ENCODE results near the gene RAMP3. TPM values are rescaled to one million over a fixed set of nuclear protein-coding genes. Genes with fewer than 3 reads are reported as not detected.
A peak's percentile ranks its signal among the peaks of the same experiment; 100 is the strongest.

RAMP3 gene
- total RNA-seq, 1 donor from 2014 or later = 114 TPM

GRCh38 chr7:45223728-45224630 lies 66.4 kb downstream of the RAMP3 start:
- no peak for DNase-seq

DNA sequence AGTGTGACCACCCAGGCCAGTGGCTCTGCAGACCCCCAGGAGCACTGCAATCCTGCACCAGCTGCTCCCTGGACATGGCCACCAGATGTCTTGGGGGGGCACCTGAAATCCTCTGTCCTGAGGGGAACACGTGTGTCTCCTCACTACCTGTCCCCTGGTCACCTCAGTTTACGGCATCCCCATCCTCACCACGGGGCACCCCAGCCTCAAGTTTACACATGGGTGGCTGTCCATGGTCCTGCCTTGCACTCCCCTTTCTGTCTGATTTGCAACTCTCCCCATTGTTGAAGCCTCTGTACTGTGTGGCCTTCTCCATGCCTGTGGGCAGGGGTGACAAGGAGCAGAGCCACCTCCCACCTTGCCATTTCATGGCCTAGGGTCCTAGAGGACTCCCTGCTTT lies 67.2 kb downstream of the RAMP3 start:
- DNase-seq = peak; percentile 9

- no peak for DNase-seq
Observed at GRCh38 chr7:45225311-45225947, 67.8 kb downstream of the RAMP3 start.

- no peak for DNase-seq
Observed at GRCh38 chr7:45225948-45226335, 68.4 kb downstream of the RAMP3 start.

DNA sequence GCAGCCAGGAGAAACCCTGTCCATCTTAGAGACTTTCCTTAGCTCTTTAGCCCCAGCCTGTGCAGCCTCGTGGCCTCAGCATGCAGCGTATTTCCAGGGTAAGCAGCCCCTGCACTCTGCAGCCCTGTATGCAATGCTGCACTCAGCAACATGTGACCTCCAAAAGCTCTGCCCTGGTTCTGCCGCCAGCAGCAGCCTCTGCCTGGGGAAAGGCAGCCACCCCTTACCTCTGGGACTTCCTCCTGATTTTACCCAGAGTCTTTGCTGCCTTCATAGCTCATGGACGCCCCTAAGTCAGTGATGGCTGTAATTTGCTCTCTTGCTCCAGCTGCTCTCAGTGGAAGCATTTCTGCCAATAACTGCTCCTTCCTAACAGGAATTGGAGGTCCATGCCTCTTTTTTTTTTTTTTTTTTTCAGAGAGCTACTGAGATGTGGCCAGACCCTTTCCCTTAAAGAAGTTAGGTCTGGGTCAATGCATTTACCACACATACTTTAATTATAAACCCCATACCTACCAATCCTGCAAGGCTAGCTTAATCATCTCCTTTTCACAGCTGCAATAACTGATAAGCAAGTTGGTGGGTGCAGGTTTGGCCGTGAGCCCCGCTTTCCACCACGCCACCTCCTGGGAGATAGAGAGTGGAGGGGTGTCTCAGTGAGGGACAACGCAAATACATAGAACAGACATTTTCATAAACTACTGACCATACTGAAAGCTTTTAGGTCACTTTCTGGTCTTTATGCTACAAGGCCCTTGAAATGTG lies 71.7 kb downstream of the RAMP3 start:
- DNase-seq = no peak

- no peak for DNase-seq
Observed at GRCh38 chr7:45230083-45230482, 72.5 kb downstream of the RAMP3 start.

- DNase-seq = no peak
Observed at GRCh38 chr7:45230611-45231165, 73.1 kb downstream of the RAMP3 start.

DNA sequence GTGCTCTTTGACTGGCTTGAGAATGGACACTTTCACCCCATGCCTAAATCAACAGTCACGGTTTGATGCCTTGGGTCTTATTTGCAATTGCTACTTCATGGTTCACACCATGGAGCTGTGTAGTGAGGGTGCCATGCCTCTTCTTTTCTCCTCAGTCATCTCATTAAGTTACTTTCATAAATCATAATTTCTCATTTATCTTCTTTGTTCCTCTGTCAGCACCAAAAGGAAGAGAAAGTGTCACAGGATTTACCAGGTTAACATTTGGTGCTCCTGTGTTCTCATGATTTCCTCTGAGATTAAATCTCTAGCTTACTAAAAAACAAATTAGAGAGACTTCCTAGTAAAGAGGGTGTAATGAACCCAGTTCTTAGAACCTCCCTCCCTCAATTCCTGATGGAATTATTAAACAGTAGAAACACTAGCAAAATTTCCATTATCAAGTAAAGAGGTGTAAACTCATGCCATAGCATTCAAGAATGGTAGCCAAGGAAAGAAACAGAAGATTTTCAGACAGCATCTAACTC lies 75.7 kb downstream of the RAMP3 start:
- no peak for DNase-seq

Other genes starting within 250 kb of the RAMP3 start
- gene MYO1G, start 178.8 kb upstream of the RAMP3 start, total RNA-seq = 0.09 and 0.17 TPM in 2 replicates
- 76.4 and 91.4 TPM in 2 replicates for gene CCM2, start 157.6 kb upstream of the RAMP3 start, total RNA-seq
- 0.68 and 1.9 TPM in 2 replicates for gene NACAD, start 68.8 kb upstream of the RAMP3 start, total RNA-seq
- 55.1 and 78.6 TPM in 2 replicates for gene TBRG4, start 46.1 kb upstream of the RAMP3 start, total RNA-seq

All from dermis blood vessel endothelial cell (primary cell).